HepG2 (cell line): Measurements from ENCODE around the gene TCP11L1. TPM values are rescaled to one million over a fixed set of nuclear protein-coding genes. Genes with fewer than 3 reads are reported as not detected.

Experiments
- ATAC-seq: fragments of 200-7000 bp; cut with Tn5 transposase; 3 replicates; pipeline ENCODE4 v1.9.1; 2020; ENCODE audit warnings: mild to moderate bottlenecking, moderate library complexity
- BruUV-seq: library from RNA; stranded (reverse); fragments of 400-500 nt; replicated peaks from 2 replicates; lab custom pipeline; 2021; lab: Mats Ljungman, UMichigan
- CTCF ChIA-PET: fragments of 300-600 bp; formaldehyde crosslinking; extraction: SDS; loops from one replicate; lab custom pipeline; 2021; ENCODE audit warnings: low total read pairs, inconsistent platforms, low intra/inter-chr PET ratio; lab: Yijun Ruan, JAX
- POLR2A ChIA-PET: fragments of 350-600 bp; sonication (Branson Sonifier 250); formaldehyde crosslinking; loops from one replicate; lab custom pipeline; 2020; ENCODE audit warnings: antibody characterized with exemption, inconsistent platforms; lab: Yijun Ruan, JAX
- DNase-seq: peaks from one replicate; pipeline ENCODE4 v3.0.0-alpha.2; 2015; ENCODE audit warnings: low spot score
- FAIRE-seq: peaks from 3 replicates; lab custom pipeline; 2011; peaks lifted over from hg19 to GRCh38; lab: Jason Lieb, UNC
- H2AFZ ChIP-seq: one replicate; pipeline ENCODE4 v1.6.1; 2011; ENCODE audit warnings: low read length, inconsistent platforms
- H3K27ac ChIP-seq: fragments of 300-600 bp; 3 replicates; pipeline ENCODE4 v1.8.0; 2011; ENCODE audit warnings: mixed run types, mild to moderate bottlenecking, mixed read lengths, low read length, inconsistent platforms; ENCODE audit not compliant: insufficient read depth; ENCODE audit errors: extremely low read length
- H3K27me3 ChIP-seq, 2 experiments: fragments of 200-600 bp in 1 of 2; 2 replicates in 1 of 2; 3 replicates in 1 of 2; pipeline versions ENCODE4 v1.6.0 to v1.8.0; 2011; ENCODE audit warnings: low read length in 2 of 2, mild to moderate bottlenecking in 2 of 2, moderate library complexity in 2 of 2, inconsistent platforms in 1 of 2; ENCODE audit not compliant: insufficient read depth in 2 of 2, control insufficient read depth in 1 of 2
- H3K36me3 ChIP-seq, 2 experiments: fragments of 200-600 bp in 1 of 2; replicated peaks in 1 of 2; 2 replicates in 1 of 2; 3 replicates in 1 of 2; pipeline versions ENCODE4 v1.5.1 to v1.8.0; 2011; ENCODE audit warnings: low read length in 2 of 2, inconsistent platforms in 1 of 2; ENCODE audit not compliant: insufficient read depth in 2 of 2, control insufficient read depth in 1 of 2
- H3K4me1 ChIP-seq: 2 replicates; pipeline ENCODE4 v1.5.1; 2012; ENCODE audit warnings: low read length, inconsistent platforms; ENCODE audit not compliant: insufficient read depth
- H3K4me2 ChIP-seq: 2 replicates; pipeline ENCODE4 v1.6.0; 2011; ENCODE audit warnings: low read depth, low read length, inconsistent platforms
- H3K4me3 ChIP-seq, 3 experiments: fragments of 200-600 bp in 1 of 3; sonication (generic), shearing (Covaris generic) in 1 of 3; replicated peaks in 1 of 3; 2 replicates each; pipeline ENCODE4 v1.5.1; 2011 to 2016; ENCODE audit warnings: low read length in 3 of 3, inconsistent platforms in 2 of 3, low read depth in 2 of 3, mild to moderate bottlenecking in 2 of 3, control low read depth in 1 of 3, mixed read lengths in 1 of 3; ENCODE audit not compliant: insufficient read depth in 1 of 3
- H3K79me2 ChIP-seq: one replicate; pipeline ENCODE4 v1.6.1; 2011; ENCODE audit warnings: low read length, inconsistent platforms; ENCODE audit not compliant: insufficient read depth
- H3K9ac ChIP-seq: 2 replicates; pipeline ENCODE4 v1.6.0; 2011; ENCODE audit warnings: mild to moderate bottlenecking, low read depth, low read length, inconsistent platforms; ENCODE audit not compliant: insufficient read depth
- H3K9me3 ChIP-seq: 2 replicates; pipeline ENCODE4 v1.5.1; 2012; ENCODE audit warnings: mild to moderate bottlenecking, low read length
- H4K20me1 ChIP-seq: 2 replicates; pipeline ENCODE4 v1.6.0; 2011; ENCODE audit warnings: inconsistent platforms, mild to moderate bottlenecking, low read length, moderate library complexity; ENCODE audit not compliant: insufficient read depth
- KIAA2018 ChIP-seq: sonication (generic); formaldehyde crosslinking; IDR thresholded peaks from 2 replicates; pipeline ENCODE4 v1.5.0; 2020; ENCODE audit warnings: mild to moderate bottlenecking, missing genetic modification reagents, borderline replicate concordance
- NFIC ChIP-seq: IDR thresholded peaks from 2 replicates; pipeline ENCODE4 v1.6.1; 2012; ENCODE audit warnings: mild to moderate bottlenecking, low read length, inconsistent platforms
- RFXANK ChIP-seq: IDR thresholded peaks from 2 replicates; pipeline ENCODE4 v1.6.1; 2016
- ZKSCAN5 ChIP-seq: sonication (generic); formaldehyde crosslinking; IDR thresholded peaks from 2 replicates; pipeline ENCODE4 v1.5.1; 2020; ENCODE audit warnings: mild to moderate bottlenecking, missing genetic modification reagents
- ZNF12 ChIP-seq: sonication (generic); formaldehyde crosslinking; IDR thresholded peaks from 2 replicates; pipeline ENCODE4 v1.5.0; 2020; ENCODE audit warnings: missing genetic modification reagents
- ZNF33B ChIP-seq: sonication (generic); formaldehyde crosslinking; IDR thresholded peaks from 2 replicates; pipeline ENCODE4 v1.5.1; 2020; ENCODE audit warnings: mild to moderate bottlenecking, missing genetic modification reagents
- ZNF510 ChIP-seq: sonication (generic); formaldehyde crosslinking; IDR thresholded peaks from 2 replicates; pipeline ENCODE4 v1.4.0; 2020; ENCODE audit warnings: low read depth, mild to moderate bottlenecking, missing genetic modification reagents
- ZNF512B ChIP-seq: sonication (generic); formaldehyde crosslinking; IDR thresholded peaks from 2 replicates; pipeline ENCODE4 v1.5.1; 2020; ENCODE audit warnings: missing genetic modification reagents, mild to moderate bottlenecking, borderline replicate concordance
- ZNF597 ChIP-seq: sonication (generic); formaldehyde crosslinking; IDR thresholded peaks from 2 replicates; pipeline ENCODE4 v1.5.0; 2020; ENCODE audit warnings: missing genetic modification reagents
- ZNF674 ChIP-seq: sonication (generic); formaldehyde crosslinking; IDR thresholded peaks from 2 replicates; pipeline ENCODE4 v1.5.0; 2020; ENCODE audit warnings: low read depth, mild to moderate bottlenecking, missing genetic modification reagents
- ZNF850 ChIP-seq: sonication (generic); formaldehyde crosslinking; conservative IDR thresholded peaks from 2 replicates; pipeline ENCODE4 v1.9.0; 2021; ENCODE audit warnings: mild to moderate bottlenecking, missing genetic modification reagents
- WGBS: methylation state at CpG from one replicate; pipeline ENCODE4 v1.1.6; 2017; ENCODE audit warnings: low lambda C conversion rate; 5-methylcytosine and 5-hydroxymethylcytosine counted together
- in situ Hi-C: cut with HindIII; loops from 2 replicates; pipeline ENCODE4 v1.10.0; 2017; ENCODE audit warnings: low pct_unique_long_range_greater_than_20kb; ENCODE audit not compliant: extremely low pct_ligation_motif_present
- intact Hi-C: fragments of 100-400 bp; cut with micrococcal nuclease; formaldehyde crosslinking; loops from one replicate; pipeline ENCODE4 v1.10.0; 2022; ENCODE audit not compliant: unreplicated experiment
- polyA plus RNA-seq, 8 experiments: library from polyadenylated mRNA; depleted of rRNA in 3 of 8; stranded (reverse) in 7 of 8; unstranded in 1 of 8; fragments of >200 nt; fragmentation: Illumina TruSeq in 4 of 8; extraction: Trizol in 4 of 8; gene quantifications; 2 replicates each; pipeline versions ENCODE4 v1.2.1 to v1.2.3, GENCODE V29; 2011 to 2016; ENCODE audit warnings: low read depth in 4 of 8, missing spikeins in 1 of 8, mixed read lengths in 1 of 8; ENCODE audit not compliant: insufficient read depth in 1 of 8
- total RNA-seq, 5 experiments: library from RNA; depleted of rRNA; stranded (reverse); fragments of >200 nt; fragmentation: Illumina TruSeq; extraction: Trizol; gene quantifications; 2 replicates each; pipeline ENCODE4 v1.2.3, GENCODE V29; 2016; ENCODE audit warnings: low read depth in 1 of 5

TCP11L1 gene
- total and polyA plus RNA-seq, 2 of the 13 experiments (the other 11 are each of a cell fraction or from before 2014, with no cell fraction given): 7.9 to 10.1 TPM

- TF ChIP-seq KIAA2018 (CRISPR knock-in tag) (no peak), ZNF33B (CRISPR knock-in tag) (no peak), ZNF12 (CRISPR knock-in tag) (no peak)
These were observed 29.4 kb downstream of the TCP11L1 start (continued) for GRCh38 chr11:33068611-33069340.

GRCh38 chr11:33072465-33072864 is 33.1 kb downstream of the TCP11L1 start:
- ATAC-seq (no peak), DNase-seq (no peak), FAIRE-seq (no peak)
- ChIA-PET POLR2A (no interaction called here), CTCF (no interaction called here)
- Histone ChIP-seq H3K9me3 (no peaks in the 10 kb centered on the region), H3K36me3 (peaks cover 14 to 42% of the 10 kb centered on the region in 2 experiments; a peak in 4 of 5 replicates), H3K9ac (no peak overlapping the region), H3K4me2 (no peak overlapping the region), H3K79me2 (no peaks in the 10 kb centered on the region), H2AFZ (no peak overlapping the region), H3K27ac (no peak overlapping the region), H3K27me3 (no peaks in the 10 kb centered on the region; a peak in 1 of 5 replicates), H3K4me3 (no peak overlapping the region), H3K4me1 (no peaks in the 10 kb centered on the region), H4K20me1 (no peaks in the 10 kb centered on the region)
- WGBS: 82% methylated on average over 8 of the region's 8 CpGs
- in situ Hi-C loops (no loop called here), intact Hi-C loops (no loop called here)
- BruUV-seq: no TSS peak
- TF ChIP-seq RFXANK (CRISPR knock-in tag): no peak
- TF ChIP-seq ZNF512B (CRISPR knock-in tag): no peak
- no peak for TF ChIP-seq ZNF674 (CRISPR knock-in tag)
- no peak for TF ChIP-seq ZKSCAN5 (CRISPR knock-in tag)
- TF ChIP-seq ZNF850 (CRISPR knock-in tag): no peak
- TF ChIP-seq NFIC: no peak
- no peak for TF ChIP-seq ZNF510 (CRISPR knock-in tag)
- no peak for TF ChIP-seq ZNF597 (CRISPR knock-in tag)
